Measurements from ENCODE around the gene CCDC92.

The CCDC92 gene

GRCh38 chr12:123912415-123913380 is 59.9 kb downstream of the CCDC92 start:
- TF ChIP-seq EP300 (IDR thresholded peaks at IDR 0.05; ENCODE audit: borderline replicate concordance), result no peak
- TF ChIP-seq NFIC (IDR thresholded peaks at IDR 0.05), result peak; percentile 49; the same call in 1 of the 2 replicates

- TF ChIP-seq RAD21 (IDR thresholded peaks at IDR 0.05; ENCODE audit: low read depth), result no peak
- no peak for TF ChIP-seq CEBPB (IDR thresholded peaks at IDR 0.05)
Measured at GRCh38 chr12:123910761-123911193, 61.9 kb downstream of the CCDC92 start.

GRCh38 chr12:123910057-123910456 is 62.6 kb downstream of the CCDC92 start:
- TF ChIP-seq TEAD4 (IDR thresholded peaks at IDR 0.05) (no peak), USF1 (IDR thresholded peaks at IDR 0.05) (no peak), YY1 (IDR thresholded peaks at IDR 0.05; ENCODE audit: low read depth) (no peak), CREB1 (IDR thresholded peaks at IDR 0.05; ENCODE audit: low read depth) (no peak), TCF12 (IDR thresholded peaks at IDR 0.05; ENCODE audit: low read depth) (no peak), EGR1 (IDR thresholded peaks at IDR 0.05) (no peak), FOXM1 (IDR thresholded peaks at IDR 0.05; ENCODE audit: borderline replicate concordance, low read depth) (no peak), NFIC (IDR thresholded peaks at IDR 0.05) (no peak), RAD21 (IDR thresholded peaks at IDR 0.05; ENCODE audit: low read depth) (no peak), EP300 (IDR thresholded peaks at IDR 0.05; ENCODE audit: borderline replicate concordance) (no peak), REST (IDR thresholded peaks at IDR 0.05; ENCODE audit: low read depth) (no peak), MAX (IDR thresholded peaks at IDR 0.05) (no peak), CEBPB (IDR thresholded peaks at IDR 0.05) (no peak), ZBTB7A (IDR thresholded peaks at IDR 0.05; ENCODE audit: low read depth) (no peak), TAF1 (IDR thresholded peaks at IDR 0.05; ENCODE audit: low read depth) (no peak)

- TF ChIP-seq NFIC (IDR thresholded peaks at IDR 0.05) (no peak), CREB1 (IDR thresholded peaks at IDR 0.05; ENCODE audit: low read depth) (no peak), RAD21 (IDR thresholded peaks at IDR 0.05; ENCODE audit: low read depth) (no peak), TEAD4 (IDR thresholded peaks at IDR 0.05) (no peak), EGR1 (IDR thresholded peaks at IDR 0.05) (no peak), TAF1 (IDR thresholded peaks at IDR 0.05; ENCODE audit: low read depth) (no peak), MAX (IDR thresholded peaks at IDR 0.05) (no peak), ZBTB7A (IDR thresholded peaks at IDR 0.05; ENCODE audit: low read depth) (no peak), CEBPB (IDR thresholded peaks at IDR 0.05) (no peak), YY1 (IDR thresholded peaks at IDR 0.05; ENCODE audit: low read depth) (no peak), EP300 (IDR thresholded peaks at IDR 0.05; ENCODE audit: borderline replicate concordance) (no peak), FOXM1 (IDR thresholded peaks at IDR 0.05; ENCODE audit: borderline replicate concordance, low read depth) (no peak), TCF12 (IDR thresholded peaks at IDR 0.05; ENCODE audit: low read depth) (no peak), REST (IDR thresholded peaks at IDR 0.05; ENCODE audit: low read depth) (no peak), USF1 (IDR thresholded peaks at IDR 0.05) (no peak)
Measured at GRCh38 chr12:123908884-123909725, 63.5 kb downstream of the CCDC92 start.

GRCh38 chr12:123907726-123908476 is 64.7 kb downstream of the CCDC92 start:
- no peak for TF ChIP-seq TAF1 (IDR thresholded peaks at IDR 0.05; ENCODE audit: low read depth)
- TF ChIP-seq MAX (IDR thresholded peaks at IDR 0.05), result no peak
- no peak for TF ChIP-seq TCF12 (IDR thresholded peaks at IDR 0.05; ENCODE audit: low read depth)
- TF ChIP-seq RAD21 (IDR thresholded peaks at IDR 0.05; ENCODE audit: low read depth), result no peak
- no peak for TF ChIP-seq REST (IDR thresholded peaks at IDR 0.05; ENCODE audit: low read depth)
- no peak for TF ChIP-seq CEBPB (IDR thresholded peaks at IDR 0.05)
- TF ChIP-seq TEAD4 (IDR thresholded peaks at IDR 0.05), result no peak
- no peak for TF ChIP-seq NFIC (IDR thresholded peaks at IDR 0.05)
- no peak for TF ChIP-seq EP300 (IDR thresholded peaks at IDR 0.05; ENCODE audit: borderline replicate concordance)
- no peak for TF ChIP-seq EGR1 (IDR thresholded peaks at IDR 0.05)
- no peak for TF ChIP-seq CREB1 (IDR thresholded peaks at IDR 0.05; ENCODE audit: low read depth)
- TF ChIP-seq USF1 (IDR thresholded peaks at IDR 0.05), result no peak
- TF ChIP-seq ZBTB7A (IDR thresholded peaks at IDR 0.05; ENCODE audit: low read depth), result no peak
- TF ChIP-seq FOXM1 (IDR thresholded peaks at IDR 0.05; ENCODE audit: borderline replicate concordance, low read depth), result no peak
- no peak for TF ChIP-seq YY1 (IDR thresholded peaks at IDR 0.05; ENCODE audit: low read depth)
